T-helper 2 cell (primary cell): ENCODE data around the gene JKAMP.
A peak's percentile ranks its signal among the peaks of the same experiment; 100 is the strongest.
"Not testable (repeated sequence)": the region's sequence is repeated elsewhere in the genome, so short reads cannot be mapped to it uniquely, and the experiment has no call there.

Experiments used
- DNase-seq, 5 experiments: peaks; one replicate each; pipeline versions ENCODE4 v3.0.0 to v3.0.0-alpha.2; 2012 to 2022
- total RNA-seq, 2 donors: gene quantifications; one replicate each; lab custom pipeline; 2026; lab: John Stamatoyannopoulos, UW

JKAMP gene, protein sequence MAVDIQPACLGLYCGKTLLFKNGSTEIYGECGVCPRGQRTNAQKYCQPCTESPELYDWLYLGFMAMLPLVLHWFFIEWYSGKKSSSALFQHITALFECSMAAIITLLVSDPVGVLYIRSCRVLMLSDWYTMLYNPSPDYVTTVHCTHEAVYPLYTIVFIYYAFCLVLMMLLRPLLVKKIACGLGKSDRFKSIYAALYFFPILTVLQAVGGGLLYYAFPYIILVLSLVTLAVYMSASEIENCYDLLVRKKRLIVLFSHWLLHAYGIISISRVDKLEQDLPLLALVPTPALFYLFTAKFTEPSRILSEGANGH
- 14.3 to 22.4 reads per million in 2 donors for total RNA-seq

DNA sequence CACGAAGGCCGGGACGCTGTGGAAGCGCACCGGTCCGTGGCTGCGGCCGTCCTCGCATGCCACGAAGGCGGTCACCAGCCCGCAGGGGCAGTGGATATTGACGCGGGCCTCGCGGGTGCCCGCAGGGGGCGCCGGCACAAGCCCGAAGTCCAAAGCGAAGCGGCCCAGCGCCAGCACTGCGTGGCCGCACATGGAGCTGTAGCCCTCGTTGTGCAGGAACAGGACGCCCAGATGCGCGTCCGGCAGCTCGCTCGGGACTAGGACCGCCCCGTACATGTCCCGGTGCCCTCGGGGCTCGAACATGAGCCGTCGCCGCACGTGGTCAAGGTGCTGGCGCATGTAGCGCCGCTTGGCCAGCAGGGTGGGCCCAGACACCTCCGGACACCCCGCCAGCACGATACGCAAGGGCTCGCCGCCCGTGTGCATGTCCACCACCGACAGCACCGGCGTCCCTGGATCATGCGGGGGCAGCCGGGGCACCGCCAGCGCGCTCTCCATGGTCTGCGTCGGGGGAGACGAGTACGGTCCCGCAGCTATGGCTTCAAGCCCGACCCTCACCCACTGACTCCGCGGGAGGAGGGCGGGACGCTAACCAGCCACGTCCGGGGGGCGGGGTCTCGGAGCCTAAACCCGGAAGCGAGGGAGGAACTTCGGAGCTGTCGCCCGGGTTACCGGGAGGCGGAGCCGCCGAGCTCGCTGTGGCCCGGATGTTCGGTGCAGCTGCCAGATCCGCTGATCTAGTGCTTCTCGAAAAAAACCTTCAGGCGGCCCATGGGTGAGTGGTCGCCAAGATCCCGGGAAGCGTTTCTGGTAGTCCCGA is at the start of gene JKAMP, which contains the start of gene L3HYPDH:
JKAMP (plus strand) TSS at position 699 of the 820 bp plus-strand sequence; CDS start at position 772, 73 bp downstream.
L3HYPDH (minus strand) TSS at position 590 of the 820 bp plus-strand sequence; CDS start at position 498, 92 bp downstream.
- peak; percentile 92 to 97 (median 96) for DNase-seq

GRCh38 chr14:59435101-59435500 is 49.2 kb upstream of the JKAMP start:
- DNase-seq, result no peak

DNA sequence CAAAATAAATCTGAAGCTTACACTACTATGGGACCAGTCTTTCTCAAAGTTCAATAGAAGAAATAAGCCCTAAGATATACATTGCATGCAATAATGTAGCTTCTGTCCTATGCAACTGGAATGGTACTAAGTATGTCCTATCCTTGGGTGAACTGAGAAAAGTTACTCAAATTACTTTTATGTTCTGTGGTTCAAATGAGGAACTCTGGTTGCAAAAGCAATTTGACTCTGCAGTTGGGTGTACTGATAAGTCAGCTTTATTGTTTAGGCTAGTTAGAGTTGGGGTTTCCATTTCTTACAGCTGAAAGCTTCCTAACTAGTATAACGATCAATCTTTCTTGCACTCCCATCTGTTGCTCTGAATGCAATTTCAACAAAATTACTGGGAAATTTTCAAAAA is 48.3 kb upstream of the JKAMP start:
- no peak for DNase-seq

DNA sequence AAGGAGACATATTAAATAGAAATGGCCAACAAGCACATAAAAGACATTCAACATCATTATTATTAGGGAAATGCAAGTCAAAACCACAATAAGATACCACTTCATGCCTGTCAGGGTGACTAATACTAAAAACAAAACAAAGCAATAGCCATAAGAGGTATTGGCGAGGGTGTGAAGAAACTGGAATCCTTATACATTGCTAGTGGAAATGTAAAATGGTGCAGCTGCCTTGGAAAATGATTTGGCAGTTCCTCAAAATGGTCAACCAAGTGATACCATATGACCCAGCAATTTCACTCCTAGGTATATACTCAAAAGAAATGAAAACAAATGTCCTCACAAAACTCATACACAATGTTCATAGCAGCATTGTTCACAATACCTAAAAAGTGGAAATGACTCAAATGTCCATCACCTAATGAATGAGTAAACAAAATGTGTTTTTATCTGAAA is 46.1 kb upstream of the JKAMP start:
- no peak for DNase-seq

DNA sequence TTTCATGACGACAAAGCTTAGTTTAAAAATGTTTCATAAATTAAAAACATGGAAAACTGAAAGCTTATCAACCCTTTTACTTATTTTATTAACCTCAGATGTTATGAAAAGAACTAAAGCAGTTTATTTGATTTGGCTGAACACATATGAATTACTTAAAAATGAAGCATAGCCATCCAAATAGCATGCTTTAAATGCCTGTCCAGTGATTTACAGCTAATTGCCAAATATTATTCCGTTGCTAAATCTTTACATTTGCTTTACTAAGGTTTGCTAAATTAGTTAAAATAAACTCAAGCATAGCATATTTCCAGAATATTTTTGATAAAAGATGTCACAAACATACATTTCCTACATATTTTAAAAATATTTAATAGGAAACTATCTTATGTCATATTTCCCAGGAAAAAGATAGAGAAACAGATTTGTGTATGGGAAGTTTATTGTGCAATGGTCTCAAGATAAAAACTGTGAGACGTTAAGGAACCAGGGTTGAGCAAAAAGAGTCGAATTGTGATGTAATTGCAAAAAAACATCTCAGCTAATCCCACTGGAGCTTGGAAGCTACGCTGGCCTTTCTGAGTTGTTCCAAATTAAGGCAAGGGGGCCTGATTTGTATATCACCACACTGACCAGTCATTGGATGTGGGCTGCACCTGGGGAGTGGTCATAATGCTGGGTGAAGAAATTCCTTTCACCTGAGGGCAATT is 44.9 kb upstream of the JKAMP start:
- no peak for DNase-seq

DNA sequence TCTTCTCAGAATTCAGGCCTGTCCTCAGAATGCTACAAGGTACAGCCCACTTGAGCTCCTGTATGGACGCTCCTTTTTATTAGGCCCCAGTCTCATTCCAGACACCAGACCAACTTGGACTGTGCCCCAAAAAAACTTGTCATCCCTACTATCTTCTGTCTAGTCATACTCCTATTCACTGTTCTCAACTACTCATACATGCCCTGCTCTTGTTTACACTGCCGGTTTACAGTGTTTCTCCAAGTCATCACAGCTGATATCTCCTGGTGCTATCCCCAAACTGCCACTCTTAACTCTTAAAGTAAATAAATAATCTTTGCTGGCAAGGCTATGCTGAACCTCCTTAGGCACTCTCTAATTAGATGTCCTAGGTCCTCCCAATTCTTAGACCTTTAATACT is 35.6 kb upstream of the JKAMP start:
- DNase-seq, result not testable (repeated sequence)

GRCh38 chr14:59450716-59451115 is 33.6 kb upstream of the JKAMP start:
- no peak for DNase-seq

DNA sequence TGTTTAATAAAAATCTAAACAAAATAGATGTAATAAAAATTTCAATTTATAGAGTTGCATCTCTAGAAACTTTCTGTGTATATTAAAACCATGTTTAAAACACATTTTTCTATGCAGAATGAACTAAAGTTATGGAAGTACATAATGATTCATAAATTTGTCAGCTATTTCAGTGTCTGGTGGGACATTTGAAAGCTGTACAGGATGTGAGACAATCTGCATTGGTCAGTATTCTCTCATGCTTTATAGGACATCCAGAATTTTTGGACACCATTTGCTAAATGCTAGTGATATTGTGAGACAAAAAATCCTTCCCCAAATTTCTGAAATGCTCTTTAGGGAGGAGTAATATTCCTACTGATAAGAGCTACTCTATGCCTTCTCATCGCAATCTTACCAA is 32.5 kb upstream of the JKAMP start:
- no peak for DNase-seq

DNA sequence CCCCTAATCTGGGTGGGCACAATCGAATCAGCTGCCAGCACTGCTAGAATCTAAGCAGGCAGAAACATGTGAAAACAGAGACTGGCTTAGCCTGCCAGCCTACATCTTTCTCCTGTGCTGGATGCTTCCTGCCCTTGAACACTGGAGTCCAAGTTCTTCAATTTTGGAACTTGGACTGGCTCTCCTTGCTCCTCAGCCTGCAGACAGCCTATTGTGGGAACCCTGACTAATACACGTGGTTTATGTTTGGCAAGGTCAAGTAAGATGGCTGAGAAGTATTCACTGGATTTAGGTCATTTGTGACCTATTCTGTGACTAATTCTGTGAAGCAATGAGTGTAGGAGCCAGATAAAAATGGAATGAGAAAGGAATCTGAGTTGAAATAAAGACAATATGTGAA is 30.2 kb upstream of the JKAMP start:
- no peak for DNase-seq

- no peak for DNase-seq
These were observed 28.9 kb upstream of the JKAMP start for GRCh38 chr14:59455411-59455810.

- no peak for DNase-seq
These were observed 25.8 kb upstream of the JKAMP start for GRCh38 chr14:59458486-59458885.

DNA sequence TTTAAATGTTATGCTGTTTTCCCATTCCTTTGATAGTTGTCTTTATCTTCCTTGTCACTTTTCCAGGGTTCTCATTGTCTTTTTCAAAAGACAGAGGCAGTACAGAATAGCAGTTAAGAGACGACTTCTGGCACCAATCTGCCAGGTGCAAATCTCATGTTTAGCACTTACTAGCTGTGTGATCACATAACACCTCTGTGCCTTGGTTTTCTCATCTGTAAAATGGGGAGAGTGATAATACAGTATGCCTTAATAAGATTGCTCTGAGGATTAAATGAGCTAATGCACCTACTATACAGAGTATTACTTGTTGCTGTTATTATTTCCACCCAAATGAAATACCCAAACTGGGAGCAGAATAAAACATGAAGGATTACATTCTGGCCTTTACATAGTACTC is 23.9 kb upstream of the JKAMP start:
- DNase-seq, result no peak

DNA sequence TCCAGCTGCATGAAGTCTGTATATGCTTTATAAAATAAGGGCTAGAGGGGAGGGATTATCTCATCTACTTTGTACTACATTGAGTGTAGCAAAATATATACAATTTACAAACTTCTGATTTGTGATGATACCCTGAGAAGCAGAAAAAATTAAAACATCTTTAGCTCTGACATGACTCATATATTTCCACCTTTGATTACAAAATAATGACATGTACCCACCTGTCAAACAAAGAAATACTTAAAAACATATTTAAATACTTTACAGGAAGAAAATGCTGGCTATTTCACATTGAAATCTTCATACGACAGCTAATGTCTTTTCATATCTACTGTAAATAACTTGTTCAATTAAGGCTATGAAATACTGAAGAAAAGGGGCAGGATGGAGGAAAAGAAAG is 22.4 kb upstream of the JKAMP start:
- no peak for DNase-seq

- DNase-seq, result peak in 3 of 5 experiments; percentile 5 to 55 (median 18)
These were observed 20.4 kb upstream of the JKAMP start for GRCh38 chr14:59463787-59464485.

DNA sequence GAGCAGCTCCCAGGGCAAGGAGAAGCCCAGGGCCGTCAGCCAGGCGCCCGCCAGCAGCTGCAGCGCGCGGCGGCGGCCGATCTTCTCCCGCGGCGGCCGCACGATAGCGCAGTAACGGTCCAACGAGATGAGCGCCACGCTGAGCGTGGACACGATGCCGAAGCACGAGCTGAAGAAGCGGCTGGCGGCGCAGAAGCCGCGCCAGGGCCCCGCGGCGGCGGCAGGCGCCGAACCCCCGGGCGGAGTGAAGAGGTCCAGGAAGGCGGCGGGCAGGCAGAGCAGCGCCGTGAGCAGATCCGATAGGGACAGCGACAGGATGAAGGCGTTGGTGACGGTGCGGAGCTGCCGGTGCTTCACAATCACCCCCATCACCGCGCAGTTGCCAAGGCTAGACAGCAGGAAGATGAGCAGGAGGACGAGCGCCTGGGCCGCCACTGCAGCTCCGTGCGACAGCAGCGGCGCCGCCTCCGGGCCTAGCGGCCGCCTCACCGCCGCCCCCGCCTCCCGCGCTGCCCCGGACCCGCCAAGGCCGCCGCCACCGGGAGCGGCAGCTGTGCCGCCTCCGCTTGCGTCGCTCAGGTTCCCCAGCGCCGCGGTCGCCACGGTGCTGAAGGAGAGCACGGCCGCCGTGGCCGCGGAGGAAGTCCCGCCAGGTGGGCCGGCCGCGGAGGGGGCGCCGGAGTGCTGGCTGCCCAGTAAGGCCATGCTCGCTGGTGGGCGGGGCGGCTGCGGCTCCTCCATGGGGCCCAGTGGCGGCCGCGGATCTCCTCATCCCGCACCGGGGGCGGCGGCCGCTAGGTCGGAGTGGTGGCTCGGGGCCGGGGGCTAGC is 19.6 kb upstream of the JKAMP start:
- DNase-seq, result peak; percentile 15 to 63 (median 38)

DNA sequence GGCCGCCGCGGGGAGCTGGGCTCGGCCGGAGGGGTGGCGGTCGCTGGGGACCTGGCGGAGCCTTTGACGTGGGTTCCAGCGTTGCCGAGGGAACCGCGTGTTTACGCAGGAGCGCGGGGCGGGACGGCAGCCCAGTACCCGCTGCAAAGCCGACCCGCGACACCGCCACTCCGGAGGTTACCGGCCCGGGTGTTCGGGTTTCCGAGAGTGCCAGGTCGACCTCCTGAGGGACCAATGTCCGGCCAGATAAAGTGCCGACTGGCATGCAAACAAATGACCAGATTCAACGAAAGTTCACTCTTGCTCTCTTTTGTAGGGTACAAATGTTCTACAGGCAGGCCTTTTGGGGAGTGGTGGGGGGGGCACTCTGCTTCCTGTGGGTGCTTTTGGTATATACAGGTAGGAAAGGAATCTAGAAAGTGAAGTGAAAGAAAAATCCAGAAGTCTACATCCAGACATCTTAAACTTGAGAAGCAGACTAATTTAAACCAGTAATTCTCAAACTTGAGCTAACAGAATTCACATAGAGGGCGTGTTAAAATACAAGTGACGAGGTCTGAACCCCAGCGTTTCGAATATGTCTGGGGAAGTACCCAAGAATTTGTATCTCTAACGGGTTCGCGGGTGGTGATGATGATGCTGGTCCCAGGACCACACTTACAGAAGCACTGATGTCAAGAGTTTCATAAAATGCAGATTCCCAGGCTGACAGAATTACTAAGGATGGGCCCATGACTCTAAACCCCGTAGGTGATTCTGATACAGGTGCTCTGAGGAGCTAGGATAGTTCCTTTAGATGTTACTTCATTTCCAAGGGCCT is 18.8 kb upstream of the JKAMP start, which contains the start of gene GPR135:
GPR135 (minus strand) TSS at position 65 of the 820 bp plus-strand sequence. CDS start 154 bp downstream, outside the sequence.
- DNase-seq, result peak; percentile 5 to 51 (median 10)

GRCh38 chr14:59474172-59474571 is 10.1 kb upstream of the JKAMP start:
- no peak for DNase-seq

DNA sequence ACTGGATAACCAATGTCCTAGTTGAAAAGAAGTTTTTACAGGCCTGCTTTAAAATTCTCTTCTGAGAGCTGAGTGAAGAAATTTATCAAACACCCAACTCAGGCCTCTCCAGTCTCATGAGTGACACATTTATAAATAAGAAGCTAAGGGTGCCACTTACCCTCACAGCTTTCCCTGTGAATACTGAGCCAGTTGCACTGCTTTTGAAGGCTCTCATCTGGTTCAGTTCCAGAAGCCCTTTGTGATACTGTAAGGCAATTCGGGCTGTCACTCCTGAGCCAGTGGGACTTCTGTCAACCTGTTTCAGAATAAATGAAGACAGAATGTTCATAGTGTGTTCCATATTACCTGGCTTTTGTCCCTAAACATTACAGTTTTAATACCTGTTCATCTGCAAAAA is 8.6 kb upstream of the JKAMP start:
- DNase-seq, result no peak

GRCh38 chr14:59478540-59478939 is 5.8 kb upstream of the JKAMP start:
- DNase-seq, result no peak

GRCh38 chr14:59480166-59480565 is 4.2 kb upstream of the JKAMP start:
- DNase-seq, result no peak
